Measurements from ENCODE around the gene PNMA8C. TPM values are rescaled to one million over a fixed set of nuclear protein-coding genes. Genes with fewer than 3 reads are reported as not detected.

Gene PNMA8C
- total RNA-seq, 4 donors from 2014 or later: not detected

DNA sequence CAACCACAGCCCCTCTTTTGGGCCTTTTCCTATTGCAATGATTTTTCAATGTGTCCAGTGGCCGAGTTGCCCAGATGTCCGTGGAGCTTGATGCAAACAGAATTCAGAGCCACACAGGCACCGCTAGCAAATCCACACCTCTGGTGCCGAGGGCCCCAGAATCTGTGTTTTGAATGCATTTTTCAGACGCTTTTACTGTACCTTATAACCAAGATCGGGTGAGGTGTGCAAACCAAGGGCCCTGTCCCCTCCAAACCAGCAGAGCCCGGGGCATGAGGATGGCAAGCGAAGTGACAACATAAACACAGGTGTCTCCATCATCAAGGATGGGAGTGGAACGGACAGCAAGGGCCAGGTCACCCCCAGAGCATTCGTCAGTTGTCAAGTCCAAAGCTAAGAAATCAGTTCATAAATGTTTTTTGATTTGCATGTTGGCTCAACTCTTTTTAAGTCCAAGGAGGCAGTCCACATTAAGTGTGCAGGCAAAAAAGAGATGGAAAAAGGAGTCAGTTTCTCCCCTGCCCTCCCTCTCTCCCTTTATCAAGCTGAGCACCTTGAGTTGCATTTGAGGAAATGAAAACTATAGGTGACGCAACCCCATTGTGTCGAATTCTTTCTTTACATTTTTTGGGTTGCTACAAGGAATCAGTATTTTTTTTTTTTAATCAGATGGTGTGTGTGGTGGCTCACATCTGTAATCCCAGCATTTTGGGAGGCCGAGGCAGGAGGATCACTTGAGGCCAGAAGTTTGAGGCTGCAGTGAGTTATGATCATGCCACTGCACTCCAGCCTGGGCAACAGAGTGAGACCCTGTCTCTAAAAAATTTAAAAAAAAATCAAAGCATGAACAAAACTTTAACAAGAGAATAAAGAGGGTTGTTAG lies 18.3 kb downstream of the PNMA8C start:
- intact Hi-C loops (cut with DNase I): no loop called here
- H3K4me1 ChIP-seq: peaks cover 6 to 50% (median 20%) of the 10 kb centered on the region in 3 donors
- peaks cover 6 to 98% (median 15%) of the 10 kb centered on the region in 4 donors for H3K27me3 ChIP-seq
- DNase-seq: no peak
- TF ChIP-seq, protein P1, sequence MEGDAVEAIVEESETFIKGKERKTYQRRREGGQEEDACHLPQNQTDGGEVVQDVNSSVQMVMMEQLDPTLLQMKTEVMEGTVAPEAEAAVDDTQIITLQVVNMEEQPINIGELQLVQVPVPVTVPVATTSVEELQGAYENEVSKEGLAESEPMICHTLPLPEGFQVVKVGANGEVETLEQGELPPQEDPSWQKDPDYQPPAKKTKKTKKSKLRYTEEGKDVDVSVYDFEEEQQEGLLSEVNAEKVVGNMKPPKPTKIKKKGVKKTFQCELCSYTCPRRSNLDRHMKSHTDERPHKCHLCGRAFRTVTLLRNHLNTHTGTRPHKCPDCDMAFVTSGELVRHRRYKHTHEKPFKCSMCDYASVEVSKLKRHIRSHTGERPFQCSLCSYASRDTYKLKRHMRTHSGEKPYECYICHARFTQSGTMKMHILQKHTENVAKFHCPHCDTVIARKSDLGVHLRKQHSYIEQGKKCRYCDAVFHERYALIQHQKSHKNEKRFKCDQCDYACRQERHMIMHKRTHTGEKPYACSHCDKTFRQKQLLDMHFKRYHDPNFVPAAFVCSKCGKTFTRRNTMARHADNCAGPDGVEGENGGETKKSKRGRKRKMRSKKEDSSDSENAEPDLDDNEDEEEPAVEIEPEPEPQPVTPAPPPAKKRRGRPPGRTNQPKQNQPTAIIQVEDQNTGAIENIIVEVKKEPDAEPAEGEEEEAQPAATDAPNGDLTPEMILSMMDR (IDR thresholded peaks at IDR 0.05): no peak
- TF ChIP-seq POLR2A (IDR thresholded peaks at IDR 0.05): no peak
- no peaks in the 10 kb centered on the region for H3K9me3 ChIP-seq
- H3K4me3 ChIP-seq: peak overlapping the region in 1 of 4 donors; percentile 57
- 56 to 79% methylated on average over 7 to 13 of the region's 13 CpGs for WGBS, 2 donors
- no peak overlapping the region for H3K27ac ChIP-seq
- H3K36me3 ChIP-seq: no peaks in the 10 kb centered on the region

GRCh38 chr19:46409191-46409590 lies 19.5 kb downstream of the PNMA8C start:
- peaks cover 6 to 59% (median 20%) of the 10 kb centered on the region in 3 donors for H3K4me1 ChIP-seq
- H3K27me3 ChIP-seq: peaks cover 6 to 98% (median 18%) of the 10 kb centered on the region in 4 donors
- H3K36me3 ChIP-seq: no peaks in the 10 kb centered on the region
- TF ChIP-seq, protein P1 (IDR thresholded peaks at IDR 0.05): no peak
- no peak for TF ChIP-seq POLR2A (IDR thresholded peaks at IDR 0.05)
- peak overlapping the region in 2 of 4 donors; percentile 48 to 61 for H3K27ac ChIP-seq
- intact Hi-C loops (cut with DNase I): no loop called here
- WGBS, 2 donors: 72 to 75% methylated on average over 1 to 3 of the region's 3 CpGs
- no peak overlapping the region for H3K4me3 ChIP-seq
- H3K9me3 ChIP-seq: no peaks in the 10 kb centered on the region
- no peak for DNase-seq

DNA sequence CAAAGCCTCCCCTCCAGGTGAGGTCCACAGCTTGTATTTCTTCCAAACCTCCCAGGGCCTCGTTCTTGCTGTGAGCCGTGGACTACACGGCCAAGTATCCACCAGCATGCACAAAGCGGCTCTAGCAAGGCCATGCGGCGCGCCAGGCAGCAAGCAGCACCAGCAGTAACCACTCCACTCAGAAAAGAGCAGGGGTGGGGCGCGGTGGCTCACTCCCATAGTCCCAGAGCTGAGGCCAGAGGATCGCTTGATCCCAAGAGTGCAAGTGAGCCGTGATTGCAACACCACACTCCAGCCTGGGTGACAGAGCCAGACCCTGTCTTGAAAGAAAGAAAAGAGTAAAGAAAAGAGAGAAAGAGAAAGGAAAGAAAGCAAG lies 20.1 kb downstream of the PNMA8C start:
- DNase-seq: no peak
- WGBS, 2 donors: 7 to 20% methylated on average over 5 to 8 of the region's 11 CpGs

DNA sequence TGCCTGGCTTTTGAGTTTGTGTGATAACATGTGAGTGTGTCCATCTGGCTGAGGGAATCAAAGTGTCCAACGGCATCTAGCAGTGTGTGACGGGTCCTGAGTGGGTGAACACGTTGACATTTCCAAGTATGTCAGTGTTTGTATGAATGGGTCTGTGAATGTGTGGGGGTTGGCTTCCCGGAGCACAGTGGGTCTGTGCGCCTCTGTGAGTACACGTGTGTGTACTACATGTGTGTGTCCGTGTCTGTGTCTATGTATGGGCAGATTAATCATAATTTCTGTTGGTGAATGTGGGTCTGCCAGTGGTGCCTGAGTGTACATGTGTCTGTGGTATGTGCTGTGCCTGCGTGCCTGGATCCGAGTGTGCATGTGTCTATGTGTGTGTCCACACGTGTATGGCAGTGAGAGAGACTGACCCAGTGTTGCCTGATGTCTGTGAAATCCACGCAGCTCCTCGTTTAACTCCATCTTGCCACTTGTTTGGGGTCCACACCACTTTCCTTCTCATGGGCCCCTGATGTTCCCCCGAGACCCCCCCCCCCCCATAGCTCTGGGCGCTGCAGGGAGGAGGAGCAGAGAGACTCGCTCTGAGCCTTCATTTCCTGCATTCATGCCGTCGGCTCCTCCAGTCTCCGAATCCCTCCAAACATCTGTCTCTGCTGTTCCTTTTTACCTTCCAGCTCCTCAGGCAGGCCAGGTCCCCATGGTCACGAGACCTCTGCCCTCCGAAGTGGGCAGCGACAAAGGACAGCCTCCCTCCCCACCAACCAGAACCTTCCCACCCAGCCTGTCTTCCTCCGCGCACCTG lies 20.7 kb downstream of the PNMA8C start:
- Histone ChIP-seq H3K27ac (peak overlapping the region in 1 of 4 donors; percentile 61), H3K9me3 (no peaks in the 10 kb centered on the region), H3K36me3 (no peaks in the 10 kb centered on the region), H3K4me1 (peaks cover 6 to 60% (median 15%) of the 10 kb centered on the region in 3 donors), H3K27me3 (peaks cover 6 to 98% (median 18%) of the 10 kb centered on the region in 4 donors), H3K4me3 (peak overlapping the region in 1 of 4 donors; percentile 31)
- TF ChIP-seq POLR2A (IDR thresholded peaks at IDR 0.05): no peak
- TF ChIP-seq, protein P1 (IDR thresholded peaks at IDR 0.05): no peak
- WGBS, 2 donors: 41 to 44% methylated on average over 18 to 19 of the region's 23 CpGs
- no peak for DNase-seq
- intact Hi-C loops (cut with DNase I): no loop called here

More for the DNA sequence above, 20.1 kb downstream of the PNMA8C start:
- intact Hi-C loops (cut with DNase I): no loop called here
- H3K27ac ChIP-seq: peak overlapping the region in 1 of 4 donors; percentile 61
- H3K27me3 ChIP-seq: peaks cover 6 to 98% (median 18%) of the 10 kb centered on the region in 4 donors
- peak overlapping the region in 1 of 4 donors; percentile 31 for H3K4me3 ChIP-seq
- no peaks in the 10 kb centered on the region for H3K36me3 ChIP-seq
- H3K9me3 ChIP-seq: no peaks in the 10 kb centered on the region
- TF ChIP-seq, protein P1 (IDR thresholded peaks at IDR 0.05): no peak
- no peak for TF ChIP-seq POLR2A (IDR thresholded peaks at IDR 0.05)
- H3K4me1 ChIP-seq: peaks cover 6 to 63% (median 20%) of the 10 kb centered on the region in 3 donors
